ENCODE data around the gene PRKAG2. TPM values are rescaled to one million over a fixed set of nuclear protein-coding genes. Genes with fewer than 3 reads are reported as not detected.

Gene PRKAG2
- total and polyA plus RNA-seq, 2 of the 13 experiments (the other 11 are each of a cell fraction or from before 2014, with no cell fraction given): 0.90 to 1.3 TPM

DNA sequence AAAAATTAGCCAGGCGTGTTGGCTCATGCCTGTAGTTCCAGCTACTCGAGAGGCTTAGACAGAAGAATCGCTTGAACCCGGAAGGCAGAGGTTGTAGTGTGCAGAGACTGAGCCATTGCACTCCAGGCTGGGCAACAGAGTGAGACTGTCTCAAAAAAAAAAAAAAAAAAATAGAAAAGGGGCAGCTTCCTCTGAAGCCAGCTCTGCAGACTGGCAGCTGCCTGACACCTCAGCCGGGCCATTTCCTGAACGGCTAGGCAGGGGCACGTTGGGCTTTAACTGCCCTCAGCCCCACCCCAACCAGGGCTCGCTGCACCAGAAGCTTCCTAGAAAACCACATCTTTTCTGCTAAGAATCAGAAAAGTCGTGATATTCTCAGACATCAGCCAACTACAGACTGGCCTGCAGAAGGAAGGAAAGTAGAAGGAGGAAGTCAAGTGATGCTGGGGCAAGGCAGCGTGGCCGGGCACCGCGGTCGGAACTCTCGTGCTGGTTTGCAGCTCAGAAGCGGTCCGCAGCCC is 38.0 kb downstream of the PRKAG2 start (continued):
- no peak for TF ChIP-seq ZNF776 (CRISPR knock-in tag; IDR thresholded peaks at IDR 0.05)
- TF ChIP-seq, protein P1, sequence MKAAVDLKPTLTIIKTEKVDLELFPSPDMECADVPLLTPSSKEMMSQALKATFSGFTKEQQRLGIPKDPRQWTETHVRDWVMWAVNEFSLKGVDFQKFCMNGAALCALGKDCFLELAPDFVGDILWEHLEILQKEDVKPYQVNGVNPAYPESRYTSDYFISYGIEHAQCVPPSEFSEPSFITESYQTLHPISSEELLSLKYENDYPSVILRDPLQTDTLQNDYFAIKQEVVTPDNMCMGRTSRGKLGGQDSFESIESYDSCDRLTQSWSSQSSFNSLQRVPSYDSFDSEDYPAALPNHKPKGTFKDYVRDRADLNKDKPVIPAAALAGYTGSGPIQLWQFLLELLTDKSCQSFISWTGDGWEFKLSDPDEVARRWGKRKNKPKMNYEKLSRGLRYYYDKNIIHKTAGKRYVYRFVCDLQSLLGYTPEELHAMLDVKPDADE (CRISPR knock-in tag; IDR thresholded peaks at IDR 0.05): no peak

DNA sequence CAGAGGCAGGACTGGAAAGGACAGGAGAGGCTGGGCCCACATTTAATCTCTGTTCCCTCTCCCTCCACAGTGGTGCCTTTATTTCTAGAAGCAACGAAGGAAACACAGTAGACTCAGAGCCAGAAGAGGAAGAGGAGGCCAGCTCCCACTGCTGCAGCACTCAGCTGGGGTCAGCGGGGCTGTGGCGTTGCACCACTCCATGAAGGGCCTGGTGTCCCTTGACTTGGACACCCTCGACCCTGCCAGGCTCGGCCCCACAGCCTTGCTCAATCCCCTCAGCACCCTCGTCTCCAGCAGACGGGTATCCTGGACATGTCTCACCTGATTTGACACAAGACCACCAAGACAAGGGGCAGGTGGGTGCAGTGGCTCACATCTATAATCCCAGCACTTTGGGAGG is 38.8 kb downstream of the PRKAG2 start:
- no peaks in the 10 kb centered on the region for H4K20me1 ChIP-seq (ENCODE audit: insufficient read depth, low read length)
- H3K79me2 ChIP-seq (ENCODE audit: insufficient read depth, low read length): no peaks in the 10 kb centered on the region
- CTCF ChIA-PET (ENCODE audit: low intra/inter-chr PET ratio, low total read pairs): no interaction called here
- intact Hi-C loops (cut with micrococcal nuclease; ENCODE audit: unreplicated experiment): no loop called here
- WGBS (ENCODE audit: low lambda C conversion rate): 0% methylated on average over 4 of the region's 7 CpGs
- H3K9me3 ChIP-seq (ENCODE audit: low read length): no peaks in the 10 kb centered on the region
- no peak overlapping the region for H3K4me3 ChIP-seq (replicated peaks in 1 of 3; ENCODE audit: insufficient read depth in 1 of 3, low read depth in 2 of 3, low read length in 3 of 3)
- no peaks in the 10 kb centered on the region for H3K36me3 ChIP-seq (replicated peaks in 1 of 2; ENCODE audit: control insufficient read depth in 1 of 2, insufficient read depth in 2 of 2, low read length in 2 of 2)
- H3K27ac ChIP-seq (ENCODE audit: extremely low read length, insufficient read depth, low read length): no peak overlapping the region
- no peak overlapping the region for H3K4me2 ChIP-seq (ENCODE audit: low read depth, low read length)
- POLR2A ChIA-PET: no interaction called here
- no peak overlapping the region for H2AFZ ChIP-seq (ENCODE audit: low read length)
- no peak overlapping the region for H3K9ac ChIP-seq (ENCODE audit: insufficient read depth, low read depth, low read length)
- no peak for FAIRE-seq
- in situ Hi-C loops (cut with HindIII; ENCODE audit: extremely low pct_ligation_motif_present, low pct_unique_long_range_greater_than_20kb): no loop called here
- TF ChIP-seq FOXO1 (CRISPR knock-in tag; IDR thresholded peaks at IDR 0.05) (no peak), ELF4 (CRISPR knock-in tag; IDR thresholded peaks at IDR 0.05; ENCODE audit: borderline replicate concordance) (no peak), ZNF441 (CRISPR knock-in tag; IDR thresholded peaks at IDR 0.05; ENCODE audit: borderline replicate concordance) (no peak), ZNF354B (CRISPR knock-in tag; IDR thresholded peaks at IDR 0.05) (no peak), ZNF816 (CRISPR knock-in tag; IDR thresholded peaks at IDR 0.05; ENCODE audit: borderline replicate concordance) (no peak), ZSCAN20 (CRISPR knock-in tag; IDR thresholded peaks at IDR 0.05; ENCODE audit: borderline replicate concordance) (no peak), RFXAP (CRISPR knock-in tag; IDR thresholded peaks at IDR 0.05; ENCODE audit: borderline replicate concordance) (no peak)
- TF ChIP-seq, protein P2, sequence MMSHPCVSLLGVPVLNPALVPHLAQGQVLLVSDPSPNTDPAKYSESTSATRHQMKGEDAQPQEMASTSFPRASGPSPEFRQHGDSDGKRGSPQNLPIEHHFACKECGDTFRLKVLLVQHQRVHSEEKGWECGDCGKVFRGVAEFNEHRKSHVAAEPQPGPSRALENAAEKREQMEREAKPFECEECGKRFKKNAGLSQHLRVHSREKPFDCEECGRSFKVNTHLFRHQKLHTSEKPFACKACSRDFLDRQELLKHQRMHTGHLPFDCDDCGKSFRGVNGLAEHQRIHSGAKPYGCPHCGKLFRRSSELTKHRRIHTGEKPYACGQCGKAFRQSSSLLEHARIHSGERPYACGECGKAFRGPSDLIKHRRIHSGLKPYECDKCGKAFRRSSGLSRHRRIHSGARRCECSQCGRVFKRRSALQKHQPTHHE (CRISPR knock-in tag; IDR thresholded peaks at IDR 0.05; ENCODE audit: borderline replicate concordance): no peak
- TF ChIP-seq, protein P3, sequence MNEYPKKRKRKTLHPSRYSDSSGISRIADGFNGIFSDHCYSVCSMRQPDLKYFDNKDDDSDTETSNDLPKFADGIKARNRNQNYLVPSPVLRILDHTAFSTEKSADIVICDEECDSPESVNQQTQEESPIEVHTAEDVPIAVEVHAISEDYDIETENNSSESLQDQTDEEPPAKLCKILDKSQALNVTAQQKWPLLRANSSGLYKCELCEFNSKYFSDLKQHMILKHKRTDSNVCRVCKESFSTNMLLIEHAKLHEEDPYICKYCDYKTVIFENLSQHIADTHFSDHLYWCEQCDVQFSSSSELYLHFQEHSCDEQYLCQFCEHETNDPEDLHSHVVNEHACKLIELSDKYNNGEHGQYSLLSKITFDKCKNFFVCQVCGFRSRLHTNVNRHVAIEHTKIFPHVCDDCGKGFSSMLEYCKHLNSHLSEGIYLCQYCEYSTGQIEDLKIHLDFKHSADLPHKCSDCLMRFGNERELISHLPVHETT (CRISPR knock-in tag; conservative IDR thresholded peaks at IDR 0.05): no peak
- DNase-seq (ENCODE audit: low spot score): no peak
- no peaks in the 10 kb centered on the region for H3K4me1 ChIP-seq (ENCODE audit: insufficient read depth, low read length)
- H3K27me3 ChIP-seq (ENCODE audit: control insufficient read depth in 1 of 2, insufficient read depth in 2 of 2, low read length in 2 of 2): peaks cover 2 to 28% of the 10 kb centered on the region in 2 experiments; a peak in 3 of 5 replicates
- BruUV-seq (replicated peaks): no TSS peak
- ATAC-seq: no peak
